DOHH2 (cell line): ENCODE measurements around the gene PLCG2.

ENCODE experiments used
- H3F3A ChIP-seq: fragments of 200-600 bp; sonication (generic), shearing (Covaris generic); 2 replicates; pipeline ENCODE4 v1.6.0; 2016; ENCODE audit warnings: antibody characterized with exemption, mild to moderate bottlenecking; ENCODE audit not compliant: control insufficient read depth, insufficient read depth
- H3K27ac ChIP-seq: fragments of 200-600 bp; sonication (generic); 2 replicates; pipeline ENCODE4 v1.5.1; 2014; ENCODE audit warnings: low read depth, mild to moderate bottlenecking, low read length, moderate library complexity
- H3K27me3 ChIP-seq: fragments of 200-600 bp; sonication (generic); 2 replicates; pipeline ENCODE4 v1.6.1; 2014; ENCODE audit warnings: mild to moderate bottlenecking, low read length, mixed read lengths; ENCODE audit not compliant: control insufficient read depth
- H3K36me3 ChIP-seq: fragments of 200-600 bp; sonication (generic); 2 replicates; pipeline ENCODE4 v1.6.1; 2014; ENCODE audit warnings: mild to moderate bottlenecking, low read length, moderate library complexity, mixed read lengths; ENCODE audit not compliant: control insufficient read depth
- H3K4me1 ChIP-seq: fragments of 200-600 bp; sonication (generic); 2 replicates; pipeline ENCODE4 v1.6.1; 2014; ENCODE audit warnings: mild to moderate bottlenecking, low read length, mixed read lengths; ENCODE audit not compliant: control insufficient read depth
- H3K4me2 ChIP-seq: fragments of 200-600 bp; sonication (generic); 2 replicates; pipeline ENCODE4 v1.6.0; 2014; ENCODE audit warnings: mild to moderate bottlenecking, low read length, moderate library complexity
- H3K4me3 ChIP-seq: fragments of 200-600 bp; sonication (generic); 2 replicates; pipeline ENCODE4 v1.5.1; 2014; ENCODE audit warnings: mild to moderate bottlenecking, low read length, mixed read lengths
- H3K79me2 ChIP-seq: fragments of 200-600 bp; sonication (generic); 2 replicates; pipeline ENCODE4 v1.6.1; 2014; ENCODE audit warnings: mild to moderate bottlenecking, low read length, mixed read lengths; ENCODE audit not compliant: control insufficient read depth
- H3K9me2 ChIP-seq: fragments of 200-600 bp; sonication (generic); replicated peaks from 2 replicates; pipeline ENCODE4 v1.6.1; 2014; ENCODE audit warnings: mild to moderate bottlenecking, low read length, mixed read lengths; ENCODE audit not compliant: control insufficient read depth
- H3K9me3 ChIP-seq: fragments of 200-600 bp; sonication (generic); 2 replicates; pipeline ENCODE4 v1.6.1; 2014; ENCODE audit warnings: antibody characterized with exemption, low read length, mixed read lengths; ENCODE audit not compliant: control insufficient read depth, insufficient read depth
- H4K20me1 ChIP-seq: fragments of 200-600 bp; sonication (generic); 2 replicates; pipeline ENCODE4 v1.6.0; 2014; ENCODE audit warnings: low read depth, mild to moderate bottlenecking, antibody characterized with exemption, low read length, moderate library complexity; ENCODE audit not compliant: control insufficient read depth, insufficient read depth
- CTCF ChIP-seq: fragments of 200-600 bp; sonication (generic); IDR thresholded peaks from one replicate; pipeline ENCODE4 v1.5.1; 2014; ENCODE audit warnings: antibody characterized with exemption, mild to moderate bottlenecking, low read depth, low read length; ENCODE audit not compliant: poor library complexity, severe bottlenecking
- EZH2phosphoT487 ChIP-seq: fragments of 200-600 bp; sonication (generic); IDR thresholded peaks from 2 replicates; pipeline ENCODE4 v1.6.1; 2017; ENCODE audit warnings: borderline replicate concordance, mild to moderate bottlenecking, antibody characterized with exemption, low read length, moderate library complexity, mixed read lengths

Gene PLCG2

GRCh38 chr16:81775570-81775969 is 3.5 kb upstream of the PLCG2 start:
- Histone ChIP-seq H3K4me1 (peaks cover 76% of the 10 kb centered on the region), H4K20me1 (no peaks in the 10 kb centered on the region), H3K27ac (peak overlapping the region; percentile 81), H3K9me2 (no peaks in the 10 kb centered on the region), H3K79me2 (peaks cover 27% of the 10 kb centered on the region), H3K36me3 (peaks cover 21% of the 10 kb centered on the region), H3K4me2 (peak overlapping the region; percentile 71), H3K9me3 (no peaks in the 10 kb centered on the region), H3K4me3 (peak overlapping the region; percentile 39), H3K27me3 (no peaks in the 10 kb centered on the region), H3F3A (peaks cover 35% of the 10 kb centered on the region)
- TF ChIP-seq CTCF (no peak), EZH2phosphoT487 (no peak)

- Histone ChIP-seq H3K4me3 (peak overlapping the region; percentile 95), H3K9me2 (no peaks in the 10 kb centered on the region), H3K9me3 (no peaks in the 10 kb centered on the region), H3K36me3 (peaks cover 42% of the 10 kb centered on the region), H3K79me2 (peaks cover 50% of the 10 kb centered on the region), H3F3A (peaks cover 39% of the 10 kb centered on the region), H3K4me1 (peaks cover 81% of the 10 kb centered on the region), H3K27me3 (no peaks in the 10 kb centered on the region), H3K4me2 (peak overlapping the region; percentile 80), H3K27ac (peak overlapping the region; percentile 25), H4K20me1 (no peaks in the 10 kb centered on the region)
- TF ChIP-seq CTCF: no peak
- no peak for TF ChIP-seq EZH2phosphoT487
Observed at GRCh38 chr16:81778231-81778630, 860 bp upstream of the PLCG2 start.

- no peaks in the 10 kb centered on the region for H3K9me2 ChIP-seq
- H3F3A ChIP-seq: peaks cover 35% of the 10 kb centered on the region
- H4K20me1 ChIP-seq: peaks cover 6% of the 10 kb centered on the region; the same call in 1 of the 2 replicates
- H3K27ac ChIP-seq: peak overlapping the region; percentile 85
- H3K4me3 ChIP-seq: peak overlapping the region; percentile 95
- peak overlapping the region; percentile 80 for H3K4me2 ChIP-seq
- H3K36me3 ChIP-seq: peaks cover 51% of the 10 kb centered on the region
- H3K9me3 ChIP-seq: no peaks in the 10 kb centered on the region
- peaks cover 81% of the 10 kb centered on the region for H3K4me1 ChIP-seq
- H3K27me3 ChIP-seq: no peaks in the 10 kb centered on the region
- peaks cover 59% of the 10 kb centered on the region for H3K79me2 ChIP-seq
- TF ChIP-seq CTCF: no peak
- no peak for TF ChIP-seq EZH2phosphoT487
Observed at GRCh38 chr16:81779536-81780320, 637 bp downstream of the PLCG2 start.
